IPS-NIHi11 (cell line): ENCODE results near the gene NOX3.
"Not testable (repeated sequence)": the region's sequence is repeated elsewhere in the genome, so short reads cannot be mapped to it uniquely, and the experiment has no call there.

Experiments
- DNase-seq: peaks from one replicate; pipeline ENCODE4 v3.0.0; 2012; ENCODE audit warnings: mixed read lengths, low spot score

The NOX3 gene

DNA sequence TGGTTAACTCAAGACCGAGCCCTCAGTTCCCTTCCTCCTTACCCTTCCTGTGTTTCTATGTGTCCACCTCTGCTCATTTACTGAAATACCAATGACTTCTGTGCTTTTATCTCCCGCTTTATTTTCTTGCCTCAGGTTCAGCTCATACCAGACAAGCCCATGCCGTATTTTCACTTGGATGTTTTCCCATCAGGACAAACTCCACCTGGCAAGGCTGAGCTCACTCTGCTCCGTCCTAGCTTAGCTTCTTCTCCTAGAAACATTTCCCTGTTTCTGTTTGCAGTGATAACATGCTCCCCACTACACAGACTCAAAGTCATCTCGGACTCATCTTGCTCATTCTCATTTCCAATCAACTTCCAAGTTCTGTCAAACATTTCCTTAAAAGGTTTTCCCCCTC, 84.4 kb downstream of the NOX3 start:
- DNase-seq: no peak

GRCh38 chr6:155366325-155366724, 89.3 kb downstream of the NOX3 start:
- peak; percentile 39 for DNase-seq

- no peak for DNase-seq
Observed at GRCh38 chr6:155364844-155365437, 90.7 kb downstream of the NOX3 start.

GRCh38 chr6:155364021-155364420, 91.6 kb downstream of the NOX3 start:
- DNase-seq: not testable (repeated sequence)

GRCh38 chr6:155362968-155363632, 92.5 kb downstream of the NOX3 start:
- not testable (repeated sequence) for DNase-seq

DNA sequence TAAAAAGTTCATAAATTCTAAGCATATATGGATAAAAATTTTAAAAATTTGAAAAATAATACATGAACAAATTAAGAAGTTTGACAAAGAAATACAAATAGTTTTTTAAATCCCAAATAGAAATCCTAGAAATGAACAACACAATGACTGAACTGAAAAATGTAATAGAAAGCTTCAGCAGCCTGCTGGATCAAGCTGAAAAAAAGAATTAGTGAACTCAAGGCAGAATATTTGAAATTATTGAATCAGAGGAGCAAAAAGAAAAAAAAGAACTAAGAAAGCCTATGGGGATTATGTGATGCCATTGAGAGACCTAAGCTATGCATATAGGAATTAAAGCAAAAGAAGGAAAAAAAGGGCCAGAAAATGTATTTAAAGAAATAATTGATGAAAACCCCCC, 101.5 kb downstream of the NOX3 start:
- DNase-seq: no peak

DNA sequence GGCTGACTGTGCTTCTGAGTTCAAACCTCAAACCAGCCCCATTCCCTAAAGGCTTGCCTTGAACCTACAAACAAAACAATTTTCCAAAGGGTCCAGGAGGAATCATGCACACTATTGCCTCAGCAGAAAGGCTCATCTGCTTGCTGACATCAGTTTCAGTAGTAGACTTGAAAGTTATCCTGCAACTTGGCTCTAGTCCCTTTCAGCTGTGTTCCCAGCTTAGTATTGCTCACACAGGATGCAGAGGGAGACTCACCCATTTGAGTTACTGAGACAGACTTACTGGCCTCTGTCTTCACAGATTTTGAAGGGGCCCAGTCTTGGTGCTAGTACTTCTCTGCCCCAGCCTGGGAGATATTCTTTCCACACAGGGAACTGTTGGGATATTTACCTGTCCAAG, 102.8 kb downstream of the NOX3 start:
- DNase-seq: no peak

DNA sequence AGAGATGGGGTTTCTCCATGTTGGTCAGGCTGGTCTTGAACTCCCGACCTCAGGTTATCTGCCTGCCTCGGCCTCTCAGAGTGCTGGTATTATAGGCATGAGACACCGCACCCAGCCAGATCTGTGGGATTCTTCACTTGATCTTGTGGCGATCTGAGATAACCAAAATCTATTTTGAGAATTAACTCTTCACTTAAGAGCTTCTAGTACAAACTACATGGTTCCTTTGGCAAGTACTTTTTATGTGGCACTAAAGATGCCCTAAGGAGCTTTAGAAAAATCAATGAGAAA, 103.6 kb downstream of the NOX3 start:
- no peak for DNase-seq

GRCh38 chr6:155351273-155352129, 104.1 kb downstream of the NOX3 start:
- DNase-seq: no peak

DNA sequence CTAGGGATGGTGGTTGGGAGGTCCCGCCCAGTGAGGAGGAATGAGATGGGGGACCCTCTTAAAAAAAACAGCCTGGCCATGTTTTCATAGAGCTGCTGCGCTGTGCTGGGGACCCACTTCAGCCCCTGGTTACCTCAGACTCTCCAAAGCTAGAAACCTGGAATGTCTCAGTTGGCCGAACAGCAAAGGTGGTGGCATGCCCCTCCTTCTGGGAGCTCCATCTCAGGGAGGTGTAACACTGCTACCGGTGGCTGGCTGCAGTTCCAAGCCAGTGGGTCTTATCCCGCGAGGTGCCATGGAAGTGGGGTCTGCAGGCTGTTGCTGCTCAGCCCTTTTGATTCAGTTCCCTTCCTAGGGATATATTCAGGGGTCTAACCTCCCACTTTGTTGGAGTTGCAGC, 105.7 kb downstream of the NOX3 start:
- no peak for DNase-seq

DNA sequence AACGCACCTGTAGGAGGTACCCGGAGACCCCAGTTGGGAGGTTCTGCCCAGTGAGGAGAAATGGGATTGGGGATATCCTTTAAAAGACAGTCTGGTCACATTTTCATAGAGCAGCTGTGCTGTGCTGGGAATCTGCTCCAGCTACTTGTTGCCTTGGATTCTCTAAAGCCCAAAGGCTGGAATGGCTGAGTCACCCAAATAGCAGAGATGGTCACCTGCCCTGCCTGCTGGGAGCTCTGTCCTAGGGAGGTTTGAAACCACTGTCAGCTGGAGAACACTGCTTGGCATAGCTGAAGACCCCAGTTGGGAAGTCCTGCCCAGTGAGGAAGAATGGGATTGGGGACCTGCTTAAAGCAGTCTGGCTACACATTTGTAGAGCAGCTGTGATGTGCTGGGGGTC, 106.5 kb downstream of the NOX3 start:
- no peak for DNase-seq

DNA sequence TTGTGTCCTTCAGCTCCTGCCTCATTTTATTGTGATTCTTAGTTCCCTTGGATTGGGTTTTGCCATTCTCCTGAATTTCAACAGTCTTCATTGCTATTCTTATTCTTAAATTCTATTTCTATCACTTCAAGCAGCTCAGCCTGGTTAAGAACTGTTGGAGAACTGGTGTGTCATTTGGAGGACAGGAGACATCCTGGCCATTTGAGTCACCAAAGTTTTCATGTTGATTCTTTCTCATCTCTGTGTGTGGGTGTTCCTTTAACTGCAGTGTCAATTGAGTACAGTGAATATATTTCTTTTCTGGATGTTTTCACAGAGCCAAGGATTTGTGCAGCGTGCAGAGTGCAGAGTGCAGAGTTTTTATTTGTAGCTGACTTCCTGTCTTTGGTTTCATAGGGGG, 107.8 kb downstream of the NOX3 start:
- no peak for DNase-seq

- no peak for DNase-seq
Observed at GRCh38 chr6:155346957-155347356, 108.7 kb downstream of the NOX3 start.
